ENCODE measurements around the gene PSKH1.

DNA sequence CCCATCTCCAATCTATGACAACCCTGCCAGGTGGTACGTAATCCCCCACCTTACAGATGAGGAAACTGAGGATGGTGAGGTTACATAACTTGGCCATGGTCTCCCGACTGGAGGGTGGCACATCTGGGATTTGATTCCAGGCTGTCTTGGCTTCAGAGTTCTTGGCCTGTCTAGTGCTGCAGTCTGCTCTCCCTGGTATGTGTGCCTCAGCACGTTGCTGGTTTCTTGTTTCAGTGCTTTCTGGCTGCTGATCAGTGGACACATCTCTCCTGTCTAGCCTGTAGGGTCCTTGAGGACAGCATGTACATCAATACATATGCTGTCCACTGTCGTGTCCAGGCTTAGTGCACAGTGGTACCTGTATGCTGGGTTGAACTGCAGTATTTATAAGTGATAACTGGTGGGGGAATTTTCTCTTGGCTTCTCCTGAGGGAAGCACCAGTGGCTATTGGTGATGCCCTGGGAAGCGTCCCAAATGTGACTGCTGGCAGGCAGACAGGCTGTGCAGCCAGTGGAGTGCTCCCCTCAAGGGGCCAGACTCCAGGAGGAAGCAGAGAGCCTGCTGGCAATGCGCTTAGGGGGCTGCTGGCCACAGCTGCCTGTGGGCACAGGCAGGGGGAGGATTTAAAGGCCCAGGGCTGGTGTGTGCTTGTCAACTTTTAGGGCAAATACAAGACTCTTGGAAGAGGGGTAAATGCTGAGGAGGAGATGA lies 24.2 kb downstream of the PSKH1 start:
- no peak for TF ChIP-seq YY1 (IDR thresholded peaks at IDR 0.05)
- no peak for TF ChIP-seq MAX (IDR thresholded peaks at IDR 0.05)
- TF ChIP-seq, protein P1, sequence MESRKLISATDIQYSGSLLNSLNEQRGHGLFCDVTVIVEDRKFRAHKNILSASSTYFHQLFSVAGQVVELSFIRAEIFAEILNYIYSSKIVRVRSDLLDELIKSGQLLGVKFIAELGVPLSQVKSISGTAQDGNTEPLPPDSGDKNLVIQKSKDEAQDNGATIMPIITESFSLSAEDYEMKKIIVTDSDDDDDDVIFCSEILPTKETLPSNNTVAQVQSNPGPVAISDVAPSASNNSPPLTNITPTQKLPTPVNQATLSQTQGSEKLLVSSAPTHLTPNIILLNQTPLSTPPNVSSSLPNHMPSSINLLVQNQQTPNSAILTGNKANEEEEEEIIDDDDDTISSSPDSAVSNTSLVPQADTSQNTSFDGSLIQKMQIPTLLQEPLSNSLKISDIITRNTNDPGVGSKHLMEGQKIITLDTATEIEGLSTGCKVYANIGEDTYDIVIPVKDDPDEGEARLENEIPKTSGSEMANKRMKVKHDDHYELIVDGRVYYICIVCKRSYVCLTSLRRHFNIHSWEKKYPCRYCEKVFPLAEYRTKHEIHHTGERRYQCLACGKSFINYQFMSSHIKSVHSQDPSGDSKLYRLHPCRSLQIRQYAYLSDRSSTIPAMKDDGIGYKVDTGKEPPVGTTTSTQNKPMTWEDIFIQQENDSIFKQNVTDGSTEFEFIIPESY (IDR thresholded peaks at IDR 0.05): no peak
- TF ChIP-seq, protein P2, sequence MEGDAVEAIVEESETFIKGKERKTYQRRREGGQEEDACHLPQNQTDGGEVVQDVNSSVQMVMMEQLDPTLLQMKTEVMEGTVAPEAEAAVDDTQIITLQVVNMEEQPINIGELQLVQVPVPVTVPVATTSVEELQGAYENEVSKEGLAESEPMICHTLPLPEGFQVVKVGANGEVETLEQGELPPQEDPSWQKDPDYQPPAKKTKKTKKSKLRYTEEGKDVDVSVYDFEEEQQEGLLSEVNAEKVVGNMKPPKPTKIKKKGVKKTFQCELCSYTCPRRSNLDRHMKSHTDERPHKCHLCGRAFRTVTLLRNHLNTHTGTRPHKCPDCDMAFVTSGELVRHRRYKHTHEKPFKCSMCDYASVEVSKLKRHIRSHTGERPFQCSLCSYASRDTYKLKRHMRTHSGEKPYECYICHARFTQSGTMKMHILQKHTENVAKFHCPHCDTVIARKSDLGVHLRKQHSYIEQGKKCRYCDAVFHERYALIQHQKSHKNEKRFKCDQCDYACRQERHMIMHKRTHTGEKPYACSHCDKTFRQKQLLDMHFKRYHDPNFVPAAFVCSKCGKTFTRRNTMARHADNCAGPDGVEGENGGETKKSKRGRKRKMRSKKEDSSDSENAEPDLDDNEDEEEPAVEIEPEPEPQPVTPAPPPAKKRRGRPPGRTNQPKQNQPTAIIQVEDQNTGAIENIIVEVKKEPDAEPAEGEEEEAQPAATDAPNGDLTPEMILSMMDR (IDR thresholded peaks at IDR 0.05; ENCODE audit: low read depth, low read length, missing input control): no peak
- TF ChIP-seq RAD21 (IDR thresholded peaks at IDR 0.05): no peak
- TF ChIP-seq RXRA (IDR thresholded peaks at IDR 0.05): no peak
- no peak for TF ChIP-seq GABPA (IDR thresholded peaks at IDR 0.05 in 1 of 2, conservative IDR thresholded peaks at IDR 0.05 in 1 of 2)
- TF ChIP-seq, protein P3, sequence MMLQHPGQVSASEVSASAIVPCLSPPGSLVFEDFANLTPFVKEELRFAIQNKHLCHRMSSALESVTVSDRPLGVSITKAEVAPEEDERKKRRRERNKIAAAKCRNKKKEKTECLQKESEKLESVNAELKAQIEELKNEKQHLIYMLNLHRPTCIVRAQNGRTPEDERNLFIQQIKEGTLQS (IDR thresholded peaks at IDR 0.05): no peak
- TF ChIP-seq SP1 (IDR thresholded peaks at IDR 0.05): no peak

Data from liver (tissue), 3 donors.